Measurements from ENCODE around the gene CECR2.

DNA sequence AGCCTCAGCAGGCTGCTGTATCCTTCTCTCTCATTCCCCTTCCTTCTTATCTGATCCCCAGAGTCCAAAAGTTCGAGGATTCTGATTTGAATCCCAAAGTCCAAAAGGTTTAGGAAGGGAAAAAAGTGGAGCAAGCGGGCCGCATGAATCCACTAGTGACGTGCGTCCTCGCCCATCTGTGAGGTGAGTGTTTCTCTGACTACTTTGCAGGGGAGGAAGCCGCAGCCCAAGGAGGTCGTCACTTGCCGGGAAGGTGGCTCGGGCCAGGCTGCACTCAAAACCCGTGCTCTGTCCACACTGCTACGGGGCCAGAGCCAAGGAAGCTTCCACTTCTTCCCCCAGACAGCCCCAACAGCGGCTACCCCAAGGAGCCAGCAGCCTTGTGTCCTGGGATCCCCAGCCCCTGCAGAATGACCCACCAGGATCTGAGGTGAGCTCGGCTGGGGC lies 210.3 kb downstream of the CECR2 start:
- TF ChIP-seq EZH2 (IDR thresholded peaks at IDR 0.05; ENCODE audit: insufficient read depth, poor library complexity, severe bottlenecking) (no peak), EZH2phosphoT487 (IDR thresholded peaks at IDR 0.05; ENCODE audit: insufficient read depth, low read depth) (no peak)

All from GM23248 (cell line).